ENCODE results near the gene SATB1.

SATB1 gene

DNA sequence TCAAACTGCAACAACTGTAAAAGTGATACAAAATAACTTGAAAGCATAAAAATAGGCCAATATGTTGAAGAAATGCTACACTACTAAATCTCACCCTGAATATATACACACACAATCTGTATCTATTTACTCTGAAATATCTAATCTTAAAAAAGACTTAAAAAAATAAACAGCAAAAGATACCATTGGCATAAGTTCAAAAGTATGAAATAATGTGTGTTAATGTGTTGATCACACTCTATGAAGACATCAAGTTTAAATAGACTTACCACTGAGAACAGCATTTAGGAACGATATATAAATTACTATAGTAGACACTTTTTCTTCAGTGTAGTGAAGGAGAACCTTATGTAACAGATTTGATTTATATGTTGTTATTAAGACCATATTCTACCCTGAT is 14.1 kb upstream of the SATB1 start:
- TF ChIP-seq OSR1 (CRISPR knock-in tag; IDR thresholded peaks at IDR 0.05): no peak
- ATAC-seq: no peak

DNA sequence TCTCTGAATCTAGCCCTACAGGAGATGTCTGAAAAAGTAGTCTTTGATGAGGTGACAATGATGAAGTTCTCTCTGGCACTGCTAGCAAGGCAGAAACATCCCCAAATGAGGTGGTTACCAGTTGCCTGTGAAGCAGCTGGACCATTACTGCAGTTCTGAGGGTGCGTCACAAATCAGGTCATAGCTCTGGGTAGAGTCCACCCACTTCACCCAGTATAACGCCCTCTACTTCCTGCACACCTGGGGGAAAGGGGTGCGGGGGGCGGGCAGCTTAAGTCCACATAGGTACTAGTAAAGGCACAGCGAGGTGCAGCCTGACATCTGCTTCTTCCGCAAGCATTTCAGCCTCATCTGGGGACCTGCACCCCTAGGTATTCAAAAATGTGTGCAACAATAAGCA is 13.4 kb upstream of the SATB1 start:
- no peak for ATAC-seq
- TF ChIP-seq, protein P1, sequence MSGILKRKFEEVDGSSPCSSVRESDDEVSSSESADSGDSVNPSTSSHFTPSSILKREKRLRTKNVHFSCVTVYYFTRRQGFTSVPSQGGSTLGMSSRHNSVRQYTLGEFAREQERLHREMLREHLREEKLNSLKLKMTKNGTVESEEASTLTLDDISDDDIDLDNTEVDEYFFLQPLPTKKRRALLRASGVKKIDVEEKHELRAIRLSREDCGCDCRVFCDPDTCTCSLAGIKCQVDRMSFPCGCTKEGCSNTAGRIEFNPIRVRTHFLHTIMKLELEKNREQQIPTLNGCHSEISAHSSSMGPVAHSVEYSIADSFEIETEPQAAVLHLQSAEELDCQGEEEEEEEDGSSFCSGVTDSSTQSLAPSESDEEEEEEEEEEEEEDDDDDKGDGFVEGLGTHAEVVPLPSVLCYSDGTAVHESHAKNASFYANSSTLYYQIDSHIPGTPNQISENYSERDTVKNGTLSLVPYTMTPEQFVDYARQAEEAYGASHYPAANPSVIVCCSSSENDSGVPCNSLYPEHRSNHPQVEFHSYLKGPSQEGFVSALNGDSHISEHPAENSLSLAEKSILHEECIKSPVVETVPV (CRISPR knock-in tag; IDR thresholded peaks at IDR 0.05): no peak
- TF ChIP-seq, protein P2, sequence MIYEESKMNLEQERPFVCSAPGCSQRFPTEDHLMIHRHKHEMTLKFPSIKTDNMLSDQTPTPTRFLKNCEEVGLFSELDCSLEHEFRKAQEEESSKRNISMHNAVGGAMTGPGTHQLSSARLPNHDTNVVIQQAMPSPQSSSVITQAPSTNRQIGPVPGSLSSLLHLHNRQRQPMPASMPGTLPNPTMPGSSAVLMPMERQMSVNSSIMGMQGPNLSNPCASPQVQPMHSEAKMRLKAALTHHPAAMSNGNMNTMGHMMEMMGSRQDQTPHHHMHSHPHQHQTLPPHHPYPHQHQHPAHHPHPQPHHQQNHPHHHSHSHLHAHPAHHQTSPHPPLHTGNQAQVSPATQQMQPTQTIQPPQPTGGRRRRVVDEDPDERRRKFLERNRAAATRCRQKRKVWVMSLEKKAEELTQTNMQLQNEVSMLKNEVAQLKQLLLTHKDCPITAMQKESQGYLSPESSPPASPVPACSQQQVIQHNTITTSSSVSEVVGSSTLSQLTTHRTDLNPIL (CRISPR knock-in tag; IDR thresholded peaks at IDR 0.05; ENCODE audit: low read depth): no peak
- TF ChIP-seq ZC3H10 (CRISPR knock-in tag; IDR thresholded peaks at IDR 0.05) (no peak), GLIS3 (CRISPR knock-in tag; IDR thresholded peaks at IDR 0.05) (no peak), CSDC2 (CRISPR knock-in tag; IDR thresholded peaks at IDR 0.05) (no peak), ARNTL (CRISPR knock-in tag; IDR thresholded peaks at IDR 0.05; ENCODE audit: borderline replicate concordance, low read depth) (no peak), SNAI2 (CRISPR knock-in tag; IDR thresholded peaks at IDR 0.05) (no peak), TOX (CRISPR knock-in tag; IDR thresholded peaks at IDR 0.05; ENCODE audit: borderline replicate concordance) (no peak), RARB (CRISPR knock-in tag; IDR thresholded peaks at IDR 0.05) (no peak), OSR1 (CRISPR knock-in tag; IDR thresholded peaks at IDR 0.05) (no peak)
- TF ChIP-seq, protein P3, sequence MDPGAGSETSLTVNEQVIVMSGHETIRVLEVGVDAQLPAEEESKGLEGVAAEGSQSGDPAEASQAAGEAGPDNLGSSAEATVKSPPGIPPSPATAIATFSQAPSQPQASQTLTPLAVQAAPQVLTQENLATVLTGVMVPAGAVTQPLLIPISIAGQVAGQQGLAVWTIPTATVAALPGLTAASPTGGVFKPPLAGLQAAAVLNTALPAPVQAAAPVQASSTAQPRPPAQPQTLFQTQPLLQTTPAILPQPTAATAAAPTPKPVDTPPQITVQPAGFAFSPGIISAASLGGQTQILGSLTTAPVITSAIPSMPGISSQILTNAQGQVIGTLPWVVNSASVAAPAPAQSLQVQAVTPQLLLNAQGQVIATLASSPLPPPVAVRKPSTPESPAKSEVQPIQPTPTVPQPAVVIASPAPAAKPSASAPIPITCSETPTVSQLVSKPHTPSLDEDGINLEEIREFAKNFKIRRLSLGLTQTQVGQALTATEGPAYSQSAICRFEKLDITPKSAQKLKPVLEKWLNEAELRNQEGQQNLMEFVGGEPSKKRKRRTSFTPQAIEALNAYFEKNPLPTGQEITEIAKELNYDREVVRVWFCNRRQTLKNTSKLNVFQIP (CRISPR knock-in tag; IDR thresholded peaks at IDR 0.05; ENCODE audit: borderline replicate concordance, low read depth): no peak

DNA sequence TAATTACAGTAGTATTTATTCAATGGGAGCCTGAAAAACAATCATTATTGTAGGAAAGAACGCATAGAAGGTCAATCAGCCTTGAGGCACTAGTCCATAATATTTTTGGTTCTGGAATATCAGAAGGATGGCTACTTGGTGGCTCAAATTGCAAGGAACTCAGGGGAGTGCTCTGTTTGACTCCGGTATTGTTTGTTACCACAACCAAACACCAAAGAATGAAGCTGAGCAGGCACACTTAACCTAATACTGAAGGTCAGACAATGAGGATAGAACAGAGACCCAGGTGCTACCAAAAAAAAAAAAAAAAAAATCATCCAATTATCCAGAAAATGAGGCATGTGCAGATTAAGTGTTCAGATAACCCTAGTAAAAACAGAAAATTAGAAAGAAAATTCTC is 11.1 kb upstream of the SATB1 start:
- TF ChIP-seq RARB (CRISPR knock-in tag; IDR thresholded peaks at IDR 0.05) (no peak), ZFP30 (CRISPR knock-in tag; IDR thresholded peaks at IDR 0.05) (no peak), ZC3H10 (CRISPR knock-in tag; IDR thresholded peaks at IDR 0.05) (no peak), BACH2 (CRISPR knock-in tag; IDR thresholded peaks at IDR 0.05; ENCODE audit: borderline replicate concordance) (no peak), TCF4 (CRISPR knock-in tag; IDR thresholded peaks at IDR 0.05; ENCODE audit: borderline replicate concordance) (no peak), ZNF565 (CRISPR knock-in tag; conservative IDR thresholded peaks at IDR 0.05; ENCODE audit: low read depth) (no peak), ZNF8 (CRISPR knock-in tag; IDR thresholded peaks at IDR 0.05) (no peak)
- ATAC-seq: no peak

DNA sequence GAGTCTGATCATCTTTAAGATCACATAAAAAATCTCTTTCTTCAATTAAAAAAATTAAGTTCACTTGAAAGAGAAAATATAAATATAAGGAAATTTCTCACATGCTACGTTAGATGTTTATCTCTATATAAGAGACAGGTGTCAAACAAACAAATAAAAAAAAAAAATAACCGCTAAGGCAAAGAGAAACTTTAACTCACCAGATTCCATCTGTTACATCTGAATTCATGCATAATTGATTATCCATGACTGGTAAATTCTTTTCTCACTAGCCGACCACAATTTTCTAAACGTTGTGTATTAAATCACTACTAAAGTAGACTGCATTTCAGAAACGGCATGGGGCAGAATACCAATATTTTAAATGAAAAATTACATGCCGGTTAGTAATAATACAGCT is 9.6 kb upstream of the SATB1 start:
- ATAC-seq: no peak
- no peak for TF ChIP-seq ZFP30 (CRISPR knock-in tag; IDR thresholded peaks at IDR 0.05)
- TF ChIP-seq ZFP3 (CRISPR knock-in tag; IDR thresholded peaks at IDR 0.05): no peak
- no peak for TF ChIP-seq ESRRG (CRISPR knock-in tag; IDR thresholded peaks at IDR 0.05)
- TF ChIP-seq TOX (CRISPR knock-in tag; IDR thresholded peaks at IDR 0.05; ENCODE audit: borderline replicate concordance): no peak
- TF ChIP-seq, protein P4, sequence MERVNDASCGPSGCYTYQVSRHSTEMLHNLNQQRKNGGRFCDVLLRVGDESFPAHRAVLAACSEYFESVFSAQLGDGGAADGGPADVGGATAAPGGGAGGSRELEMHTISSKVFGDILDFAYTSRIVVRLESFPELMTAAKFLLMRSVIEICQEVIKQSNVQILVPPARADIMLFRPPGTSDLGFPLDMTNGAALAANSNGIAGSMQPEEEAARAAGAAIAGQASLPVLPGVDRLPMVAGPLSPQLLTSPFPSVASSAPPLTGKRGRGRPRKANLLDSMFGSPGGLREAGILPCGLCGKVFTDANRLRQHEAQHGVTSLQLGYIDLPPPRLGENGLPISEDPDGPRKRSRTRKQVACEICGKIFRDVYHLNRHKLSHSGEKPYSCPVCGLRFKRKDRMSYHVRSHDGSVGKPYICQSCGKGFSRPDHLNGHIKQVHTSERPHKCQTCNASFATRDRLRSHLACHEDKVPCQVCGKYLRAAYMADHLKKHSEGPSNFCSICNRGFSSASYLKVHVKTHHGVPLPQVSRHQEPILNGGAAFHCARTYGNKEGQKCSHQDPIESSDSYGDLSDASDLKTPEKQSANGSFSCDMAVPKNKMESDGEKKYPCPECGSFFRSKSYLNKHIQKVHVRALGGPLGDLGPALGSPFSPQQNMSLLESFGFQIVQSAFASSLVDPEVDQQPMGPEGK (CRISPR knock-in tag; IDR thresholded peaks at IDR 0.05; ENCODE audit: borderline replicate concordance): no peak
- TF ChIP-seq ZNF8 (CRISPR knock-in tag; IDR thresholded peaks at IDR 0.05): no peak
- TF ChIP-seq OSR1 (CRISPR knock-in tag; IDR thresholded peaks at IDR 0.05): no peak
- TF ChIP-seq, protein P2 (CRISPR knock-in tag; IDR thresholded peaks at IDR 0.05; ENCODE audit: low read depth): no peak
- TF ChIP-seq, protein P3 (CRISPR knock-in tag; IDR thresholded peaks at IDR 0.05; ENCODE audit: borderline replicate concordance, low read depth): no peak
- TF ChIP-seq, protein P1 (CRISPR knock-in tag; IDR thresholded peaks at IDR 0.05): no peak
- TF ChIP-seq RARB (CRISPR knock-in tag; IDR thresholded peaks at IDR 0.05): no peak
- TF ChIP-seq, protein P5, sequence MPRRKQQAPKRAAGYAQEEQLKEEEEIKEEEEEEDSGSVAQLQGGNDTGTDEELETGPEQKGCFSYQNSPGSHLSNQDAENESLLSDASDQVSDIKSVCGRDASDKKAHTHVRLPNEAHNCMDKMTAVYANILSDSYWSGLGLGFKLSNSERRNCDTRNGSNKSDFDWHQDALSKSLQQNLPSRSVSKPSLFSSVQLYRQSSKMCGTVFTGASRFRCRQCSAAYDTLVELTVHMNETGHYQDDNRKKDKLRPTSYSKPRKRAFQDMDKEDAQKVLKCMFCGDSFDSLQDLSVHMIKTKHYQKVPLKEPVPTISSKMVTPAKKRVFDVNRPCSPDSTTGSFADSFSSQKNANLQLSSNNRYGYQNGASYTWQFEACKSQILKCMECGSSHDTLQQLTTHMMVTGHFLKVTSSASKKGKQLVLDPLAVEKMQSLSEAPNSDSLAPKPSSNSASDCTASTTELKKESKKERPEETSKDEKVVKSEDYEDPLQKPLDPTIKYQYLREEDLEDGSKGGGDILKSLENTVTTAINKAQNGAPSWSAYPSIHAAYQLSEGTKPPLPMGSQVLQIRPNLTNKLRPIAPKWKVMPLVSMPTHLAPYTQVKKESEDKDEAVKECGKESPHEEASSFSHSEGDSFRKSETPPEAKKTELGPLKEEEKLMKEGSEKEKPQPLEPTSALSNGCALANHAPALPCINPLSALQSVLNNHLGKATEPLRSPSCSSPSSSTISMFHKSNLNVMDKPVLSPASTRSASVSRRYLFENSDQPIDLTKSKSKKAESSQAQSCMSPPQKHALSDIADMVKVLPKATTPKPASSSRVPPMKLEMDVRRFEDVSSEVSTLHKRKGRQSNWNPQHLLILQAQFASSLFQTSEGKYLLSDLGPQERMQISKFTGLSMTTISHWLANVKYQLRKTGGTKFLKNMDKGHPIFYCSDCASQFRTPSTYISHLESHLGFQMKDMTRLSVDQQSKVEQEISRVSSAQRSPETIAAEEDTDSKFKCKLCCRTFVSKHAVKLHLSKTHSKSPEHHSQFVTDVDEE (CRISPR knock-in tag; IDR thresholded peaks at IDR 0.05): no peak
- no peak for TF ChIP-seq BACH2 (CRISPR knock-in tag; IDR thresholded peaks at IDR 0.05; ENCODE audit: borderline replicate concordance)
- no peak for TF ChIP-seq ZNF70 (CRISPR knock-in tag; IDR thresholded peaks at IDR 0.05)
- TF ChIP-seq ARNTL (CRISPR knock-in tag; IDR thresholded peaks at IDR 0.05; ENCODE audit: borderline replicate concordance, low read depth): no peak
- no peak for TF ChIP-seq CSDC2 (CRISPR knock-in tag; IDR thresholded peaks at IDR 0.05)
- TF ChIP-seq PPARA (CRISPR knock-in tag; IDR thresholded peaks at IDR 0.05; ENCODE audit: borderline replicate concordance): no peak
